HFF-Myc (cell line): Measurements from ENCODE around the gene LIME1.
"Not testable (repeated sequence)": the region's sequence is repeated elsewhere in the genome, so short reads cannot be mapped to it uniquely, and the experiment has no call there.

Experiments used
- DNase-seq: peaks from one replicate; pipeline ENCODE4 v3.0.0-alpha.2; 2011; ENCODE audit warnings: low read depth; ENCODE audit errors: extremely low read depth
- H3K4me3 ChIP-seq: replicated peaks from 2 replicates; pipeline ENCODE4 v1.5.1; 2011; ENCODE audit warnings: low read depth, mild to moderate bottlenecking, control low read depth, low read length
- CTCF ChIP-seq: IDR thresholded peaks from 2 replicates; pipeline ENCODE4 v1.5.1; 2012; ENCODE audit warnings: mild to moderate bottlenecking, low read depth, low read length, control low read depth; ENCODE audit errors: missing control alignments

LIME1 gene

GRCh38 chr20:63714858-63715257 is 21.6 kb upstream of the LIME1 start:
- H3K4me3 ChIP-seq: no peak overlapping the region
- DNase-seq: no peak
- TF ChIP-seq CTCF: no peak

DNA sequence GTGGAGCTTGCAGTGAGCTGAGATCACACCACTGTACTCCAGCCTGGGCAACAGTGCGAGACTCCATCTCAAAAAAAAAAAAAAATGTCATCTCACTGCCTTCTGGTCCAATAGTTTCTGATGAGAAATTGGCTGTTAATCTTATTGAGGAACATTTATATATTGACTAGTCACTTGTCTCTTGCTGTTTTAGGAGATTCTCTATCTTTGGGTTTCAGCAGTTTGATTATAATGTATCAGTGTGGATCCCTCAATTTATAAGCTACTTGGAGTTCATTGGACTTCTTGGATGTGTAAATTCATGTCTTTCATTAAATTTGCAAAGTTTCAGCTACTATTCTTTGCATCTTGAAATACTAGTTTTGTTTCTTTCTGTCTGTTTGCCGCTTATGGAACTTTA is 17.5 kb upstream of the LIME1 start:
- no peak for TF ChIP-seq CTCF
- no peak for DNase-seq
- no peak overlapping the region for H3K4me3 ChIP-seq

- not testable (repeated sequence) for H3K4me3 ChIP-seq, DNase-seq
These were observed 13.4 kb upstream of the LIME1 start for GRCh38 chr20:63722967-63723622.

- DNase-seq, H3K4me3 ChIP-seq: not testable (repeated sequence)
These were observed 6.2 kb upstream of the LIME1 start for GRCh38 chr20:63730189-63730733.

GRCh38 chr20:63731410-63731809 is 5.1 kb upstream of the LIME1 start:
- TF ChIP-seq CTCF: no peak
- no peak overlapping the region for H3K4me3 ChIP-seq
- no peak for DNase-seq

GRCh38 chr20:63732118-63733095 is 4.1 kb upstream of the LIME1 start:
- no peak overlapping the region for H3K4me3 ChIP-seq
- TF ChIP-seq CTCF: no peak
- no peak for DNase-seq

DNA sequence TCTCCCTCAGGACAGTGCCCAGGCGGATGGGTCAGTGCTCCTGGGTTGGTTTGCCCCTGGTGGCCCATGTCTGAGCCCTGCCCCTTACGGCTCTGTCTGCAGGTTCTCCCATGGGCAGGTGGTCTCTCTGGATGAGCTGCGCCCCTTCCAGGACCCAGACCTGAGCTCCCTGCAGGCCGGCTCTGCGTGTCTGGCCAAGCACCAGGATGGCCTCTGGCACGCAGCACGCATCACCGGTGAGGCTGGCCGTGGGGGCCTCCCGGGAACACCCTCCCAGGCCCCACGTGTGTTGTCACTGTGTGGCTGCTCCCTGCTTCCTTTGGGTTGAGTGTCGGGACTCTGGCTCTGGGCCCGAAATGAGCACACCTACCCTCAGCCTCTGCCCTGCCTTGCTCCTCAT is 3.3 kb upstream of the LIME1 start:
- no peak for DNase-seq

More for the DNA sequence above, 3.3 kb upstream of the LIME1 start:
- TF ChIP-seq CTCF: no peak
- no peak overlapping the region for H3K4me3 ChIP-seq
